Measurements from ENCODE around the gene SRSF1.

DNA sequence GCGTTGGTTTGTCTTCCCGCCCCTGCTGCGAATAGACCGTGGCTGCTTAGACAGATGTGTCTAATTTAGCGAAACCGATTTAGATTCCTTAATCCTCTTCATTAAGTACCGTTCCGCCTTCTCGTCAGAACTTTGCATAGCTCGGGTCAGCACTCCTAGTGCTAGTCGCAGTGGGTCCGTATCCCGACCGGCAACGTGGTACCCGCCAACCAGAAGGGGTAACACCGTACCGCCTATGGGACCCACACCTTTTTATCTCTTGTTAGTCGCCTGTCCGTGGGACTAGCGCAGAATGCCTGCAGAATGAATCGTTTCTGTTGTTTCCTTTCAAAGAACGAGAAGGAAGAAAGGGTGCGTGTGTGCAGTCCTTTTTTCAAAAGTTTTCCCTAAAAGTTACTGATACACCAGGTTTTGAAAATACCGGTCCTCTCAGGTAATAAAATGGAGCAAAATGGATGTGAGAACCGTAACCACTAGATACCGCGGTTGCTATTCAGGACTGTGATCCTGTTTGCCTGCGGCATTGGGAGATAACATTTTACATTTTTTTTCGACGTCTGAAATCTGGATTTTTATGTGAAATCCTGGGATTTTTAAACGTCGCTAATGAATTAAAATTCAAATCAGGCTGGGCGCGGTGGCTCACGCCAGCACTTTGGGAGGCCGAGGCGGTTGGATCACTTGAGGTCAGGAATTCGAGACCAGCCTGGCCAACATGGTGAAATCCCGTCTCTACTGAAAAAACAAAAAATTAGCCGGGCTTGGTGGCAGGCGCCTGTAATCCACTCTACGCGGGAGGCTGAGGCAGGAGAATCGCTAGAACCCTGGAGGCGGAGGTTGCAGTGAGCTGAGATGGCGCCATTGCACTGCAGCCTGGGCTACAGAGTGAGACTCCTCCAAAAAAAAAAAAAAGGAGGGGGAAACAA lies 998 bp upstream of the SRSF1 start:
- TF ChIP-seq, protein P1, sequence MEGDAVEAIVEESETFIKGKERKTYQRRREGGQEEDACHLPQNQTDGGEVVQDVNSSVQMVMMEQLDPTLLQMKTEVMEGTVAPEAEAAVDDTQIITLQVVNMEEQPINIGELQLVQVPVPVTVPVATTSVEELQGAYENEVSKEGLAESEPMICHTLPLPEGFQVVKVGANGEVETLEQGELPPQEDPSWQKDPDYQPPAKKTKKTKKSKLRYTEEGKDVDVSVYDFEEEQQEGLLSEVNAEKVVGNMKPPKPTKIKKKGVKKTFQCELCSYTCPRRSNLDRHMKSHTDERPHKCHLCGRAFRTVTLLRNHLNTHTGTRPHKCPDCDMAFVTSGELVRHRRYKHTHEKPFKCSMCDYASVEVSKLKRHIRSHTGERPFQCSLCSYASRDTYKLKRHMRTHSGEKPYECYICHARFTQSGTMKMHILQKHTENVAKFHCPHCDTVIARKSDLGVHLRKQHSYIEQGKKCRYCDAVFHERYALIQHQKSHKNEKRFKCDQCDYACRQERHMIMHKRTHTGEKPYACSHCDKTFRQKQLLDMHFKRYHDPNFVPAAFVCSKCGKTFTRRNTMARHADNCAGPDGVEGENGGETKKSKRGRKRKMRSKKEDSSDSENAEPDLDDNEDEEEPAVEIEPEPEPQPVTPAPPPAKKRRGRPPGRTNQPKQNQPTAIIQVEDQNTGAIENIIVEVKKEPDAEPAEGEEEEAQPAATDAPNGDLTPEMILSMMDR (conservative IDR thresholded peaks at IDR 0.05 in 1 of 2, IDR thresholded peaks at IDR 0.05 in 1 of 2; ENCODE audit: low read depth in 1 of 2, low read length in 2 of 2), result no peak
- no peak for TF ChIP-seq EZH2 (IDR thresholded peaks at IDR 0.05; ENCODE audit: low read length, missing control alignments)

All from fibroblast of lung (primary cell).